ENCODE data around the gene FADS1.

FADS1 gene

GRCh38 chr11:61837411-61838005, 20.7 kb upstream of the FADS1 start:
- no CpG with 5 or more reads among the region's 15 CpGs for WGBS (ENCODE audit: extremely low coverage, insufficient coverage, insufficient read length)
- Histone ChIP-seq H3K4me3 (ENCODE audit: low read depth, low read length) (no peak overlapping the region), H3K18ac (ENCODE audit: low read length) (no peak overlapping the region), H3K4ac (ENCODE audit: low read depth, low read length) (no peak overlapping the region), H2BK5ac (ENCODE audit: low read depth, low read length, poor library complexity) (no peak overlapping the region), H3K4me2 (ENCODE audit: low read length) (no peak overlapping the region), H2AK5ac (ENCODE audit: low read length) (no peak overlapping the region), H3K27ac (ENCODE audit: low read depth, low read length) (no peak overlapping the region), H3K9me3 (ENCODE audit: insufficient read depth, low read depth, low read length) (peaks cover 7% of the 10 kb centered on the region), H3K9ac (ENCODE audit: low read length) (no peak overlapping the region), H4K8ac (ENCODE audit: low read depth, low read length) (no peak overlapping the region), H2BK120ac (ENCODE audit: insufficient read depth, low read length, poor library complexity) (no peak overlapping the region), H3K36me3 (ENCODE audit: control insufficient read depth in 1 of 2, insufficient read depth in 2 of 2, low read length in 2 of 2) (peaks cover 66 to 71% of the 10 kb centered on the region in 2 experiments), H3K79me2 (ENCODE audit: control insufficient read depth, insufficient read depth, low read length, poor library complexity) (peaks cover 6% of the 10 kb centered on the region), H4K12ac (ENCODE audit: low read depth, low read length) (no peak overlapping the region), H3K4me1 (ENCODE audit: control insufficient read depth in 1 of 2, insufficient read depth in 2 of 2, low read length in 2 of 2) (peaks cover 13 to 17% of the 10 kb centered on the region in 2 experiments), H2AFZ (ENCODE audit: insufficient read depth, low read length, poor library complexity) (no peak overlapping the region), H3K14ac (ENCODE audit: low read length) (no peak overlapping the region), H3K23ac (ENCODE audit: low read length) (no peak overlapping the region), H4K91ac (ENCODE audit: low read depth, low read length) (no peak overlapping the region), H2BK12ac (ENCODE audit: low read length) (no peak overlapping the region), H3K79me1 (ENCODE audit: low read length) (no peaks in the 10 kb centered on the region), H3K27me3 (ENCODE audit: insufficient read depth, low read length) (no peaks in the 10 kb centered on the region)
- no peak for DNase-seq

GRCh38 chr11:61836193-61836592, 19.4 kb upstream of the FADS1 start:
- Histone ChIP-seq H3K79me1 (ENCODE audit: low read length) (no peaks in the 10 kb centered on the region), H2BK12ac (ENCODE audit: low read length) (no peak overlapping the region), H3K4me1 (ENCODE audit: control insufficient read depth in 1 of 2, insufficient read depth in 2 of 2, low read length in 2 of 2) (peaks cover 13 to 24% of the 10 kb centered on the region in 2 experiments), H3K36me3 (ENCODE audit: control insufficient read depth in 1 of 2, insufficient read depth in 2 of 2, low read length in 2 of 2) (peaks cover 66 to 68% of the 10 kb centered on the region in 2 experiments), H3K23ac (ENCODE audit: low read length) (no peak overlapping the region), H3K4ac (ENCODE audit: low read depth, low read length) (no peak overlapping the region), H2AFZ (ENCODE audit: insufficient read depth, low read length, poor library complexity) (no peak overlapping the region), H4K12ac (ENCODE audit: low read depth, low read length) (no peak overlapping the region), H3K4me2 (ENCODE audit: low read length) (no peak overlapping the region), H4K8ac (ENCODE audit: low read depth, low read length) (no peak overlapping the region), H3K27me3 (ENCODE audit: insufficient read depth, low read length) (no peaks in the 10 kb centered on the region), H3K9ac (ENCODE audit: low read length) (no peak overlapping the region), H3K79me2 (ENCODE audit: control insufficient read depth, insufficient read depth, low read length, poor library complexity) (peaks cover 17% of the 10 kb centered on the region), H3K9me3 (ENCODE audit: insufficient read depth, low read depth, low read length) (peaks cover 7% of the 10 kb centered on the region), H3K27ac (ENCODE audit: low read depth, low read length) (no peak overlapping the region), H3K14ac (ENCODE audit: low read length) (no peak overlapping the region), H2AK5ac (ENCODE audit: low read length) (no peak overlapping the region), H4K91ac (ENCODE audit: low read depth, low read length) (no peak overlapping the region), H2BK5ac (ENCODE audit: low read depth, low read length, poor library complexity) (no peak overlapping the region), H3K18ac (ENCODE audit: low read length) (no peak overlapping the region), H3K4me3 (ENCODE audit: low read depth, low read length) (no peak overlapping the region), H2BK120ac (ENCODE audit: insufficient read depth, low read length, poor library complexity) (no peak overlapping the region)
- no CpG with 5 or more reads among the region's 8 CpGs for WGBS (ENCODE audit: extremely low coverage, insufficient coverage, insufficient read length)
- no peak for DNase-seq

GRCh38 chr11:61834278-61835048, 17.7 kb upstream of the FADS1 start:
- Histone ChIP-seq H2AK5ac (ENCODE audit: low read length) (no peak overlapping the region), H4K8ac (ENCODE audit: low read depth, low read length) (no peak overlapping the region), H3K14ac (ENCODE audit: low read length) (no peak overlapping the region), H2BK12ac (ENCODE audit: low read length) (no peak overlapping the region), H2BK120ac (ENCODE audit: insufficient read depth, low read length, poor library complexity) (no peak overlapping the region), H3K9ac (ENCODE audit: low read length) (no peak overlapping the region), H3K4me3 (ENCODE audit: low read depth, low read length) (no peak overlapping the region), H3K9me3 (ENCODE audit: insufficient read depth, low read depth, low read length) (peaks cover 4% of the 10 kb centered on the region), H3K27me3 (ENCODE audit: insufficient read depth, low read length) (no peaks in the 10 kb centered on the region), H3K23ac (ENCODE audit: low read length) (no peak overlapping the region), H4K91ac (ENCODE audit: low read depth, low read length) (no peak overlapping the region), H2BK5ac (ENCODE audit: low read depth, low read length, poor library complexity) (no peak overlapping the region), H3K18ac (ENCODE audit: low read length) (no peak overlapping the region), H3K79me1 (ENCODE audit: low read length) (no peaks in the 10 kb centered on the region), H3K4me1 (ENCODE audit: control insufficient read depth in 1 of 2, insufficient read depth in 2 of 2, low read length in 2 of 2) (peaks cover 17 to 33% of the 10 kb centered on the region in 2 experiments), H3K36me3 (ENCODE audit: control insufficient read depth in 1 of 2, insufficient read depth in 2 of 2, low read length in 2 of 2) (peaks cover 51 to 53% of the 10 kb centered on the region in 2 experiments), H2AFZ (ENCODE audit: insufficient read depth, low read length, poor library complexity) (no peak overlapping the region), H3K27ac (ENCODE audit: low read depth, low read length) (no peak overlapping the region), H3K79me2 (ENCODE audit: control insufficient read depth, insufficient read depth, low read length, poor library complexity) (peaks cover 23% of the 10 kb centered on the region), H3K4me2 (ENCODE audit: low read length) (no peak overlapping the region), H4K12ac (ENCODE audit: low read depth, low read length) (no peak overlapping the region), H3K4ac (ENCODE audit: low read depth, low read length) (no peak overlapping the region)
- peak in 1 of 2 donors; percentile 21 for DNase-seq
- WGBS (ENCODE audit: extremely low coverage, insufficient coverage, insufficient read length): no CpG with 5 or more reads among the region's 12 CpGs

- Histone ChIP-seq H3K4me3 (ENCODE audit: low read depth, low read length) (no peak overlapping the region), H2AK5ac (ENCODE audit: low read length) (no peak overlapping the region), H3K27ac (ENCODE audit: low read depth, low read length) (no peak overlapping the region), H4K12ac (ENCODE audit: low read depth, low read length) (no peak overlapping the region), H2BK12ac (ENCODE audit: low read length) (no peak overlapping the region), H4K8ac (ENCODE audit: low read depth, low read length) (no peak overlapping the region), H2BK120ac (ENCODE audit: insufficient read depth, low read length, poor library complexity) (no peak overlapping the region), H3K18ac (ENCODE audit: low read length) (peak overlapping the region; percentile 3), H3K79me1 (ENCODE audit: low read length) (peaks cover 5% of the 10 kb centered on the region), H3K4ac (ENCODE audit: low read depth, low read length) (peak overlapping the region; percentile 50), H3K23ac (ENCODE audit: low read length) (no peak overlapping the region), H3K4me1 (ENCODE audit: control insufficient read depth in 1 of 2, insufficient read depth in 2 of 2, low read length in 2 of 2) (peaks cover 19 to 38% of the 10 kb centered on the region in 2 experiments), H4K91ac (ENCODE audit: low read depth, low read length) (no peak overlapping the region), H3K14ac (ENCODE audit: low read length) (no peak overlapping the region), H3K27me3 (ENCODE audit: insufficient read depth, low read length) (no peaks in the 10 kb centered on the region), H3K4me2 (ENCODE audit: low read length) (no peak overlapping the region), H3K79me2 (ENCODE audit: control insufficient read depth, insufficient read depth, low read length, poor library complexity) (peaks cover 28% of the 10 kb centered on the region), H3K9ac (ENCODE audit: low read length) (no peak overlapping the region), H3K9me3 (ENCODE audit: insufficient read depth, low read depth, low read length) (peaks cover 4% of the 10 kb centered on the region), H3K36me3 (ENCODE audit: control insufficient read depth in 1 of 2, insufficient read depth in 2 of 2, low read length in 2 of 2) (peaks cover 48 to 50% of the 10 kb centered on the region in 2 experiments), H2AFZ (ENCODE audit: insufficient read depth, low read length, poor library complexity) (no peak overlapping the region), H2BK5ac (ENCODE audit: low read depth, low read length, poor library complexity) (no peak overlapping the region)
- DNase-seq: no peak
- WGBS (ENCODE audit: extremely low coverage, insufficient coverage, insufficient read length): no CpG with 5 or more reads among the region's 12 CpGs
These were observed 17.1 kb upstream of the FADS1 start for GRCh38 chr11:61833926-61834277.
